Limb (tissue), 2 donors: Measurements from ENCODE around the gene CARD6.
"Not testable (repeated sequence)": the region's sequence is repeated elsewhere in the genome, so short reads cannot be mapped to it uniquely, and the experiment has no call there.

Experiments
- DNase-seq, 2 donors: peaks; one replicate each; pipeline ENCODE4 v3.0.0-alpha.2; 2016; ENCODE audit errors: extremely low spot score in 2 of 2

Gene CARD6

DNA sequence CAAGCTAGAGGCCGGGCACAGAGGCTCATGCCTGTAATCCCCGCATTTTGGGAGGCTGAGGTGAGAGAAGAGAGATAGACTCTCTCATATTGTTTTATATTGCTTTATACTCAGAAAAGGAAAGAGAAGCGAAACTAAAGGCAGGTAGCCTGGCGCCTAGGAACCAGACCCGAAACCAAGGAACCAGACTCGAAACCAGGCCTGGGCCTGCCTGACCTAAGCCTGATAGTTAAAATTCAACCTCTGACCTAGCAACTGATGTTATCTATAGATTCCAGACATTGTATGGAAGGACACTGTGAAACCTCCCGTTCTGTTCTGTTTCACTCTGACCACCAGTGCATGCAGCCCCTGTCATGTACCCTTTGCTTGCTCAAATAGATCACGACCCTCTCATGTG, 31.1 kb downstream of the CARD6 start:
- not testable (repeated sequence) for DNase-seq

DNA sequence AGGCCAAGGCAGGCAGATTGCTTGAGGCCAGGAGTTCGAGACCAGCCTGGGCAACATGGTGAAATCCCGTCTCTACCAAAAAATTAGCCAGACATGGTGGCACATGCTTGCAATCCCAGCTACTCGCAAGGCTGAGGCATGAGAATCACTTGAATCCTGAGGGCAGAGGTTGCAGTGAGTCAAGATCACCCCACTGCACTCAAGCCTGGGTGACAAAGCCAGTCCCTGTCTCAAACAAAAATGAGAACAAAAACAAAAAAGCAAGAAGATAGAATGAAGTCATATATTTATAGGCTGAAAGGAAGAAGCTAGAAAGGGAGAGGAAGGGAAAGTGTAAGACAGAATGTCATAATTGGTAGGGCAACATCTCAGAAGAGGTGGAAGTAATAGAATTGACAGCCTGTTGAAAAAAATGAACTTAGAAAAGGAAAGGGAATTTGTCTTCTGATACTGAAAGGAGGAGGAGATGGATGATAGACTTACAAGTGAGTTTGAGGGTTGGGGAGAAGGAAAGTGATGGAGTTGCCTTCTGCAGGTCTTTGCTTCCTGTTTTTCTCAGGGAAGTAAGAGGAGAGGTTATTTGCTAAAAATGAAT, 32.2 kb downstream of the CARD6 start:
- no peak for DNase-seq

GRCh38 chr5:40875958-40876357, 34.8 kb downstream of the CARD6 start:
- no peak for DNase-seq

- no peak for DNase-seq
Observed at GRCh38 chr5:40877371-40877988, 36.3 kb downstream of the CARD6 start.

DNA sequence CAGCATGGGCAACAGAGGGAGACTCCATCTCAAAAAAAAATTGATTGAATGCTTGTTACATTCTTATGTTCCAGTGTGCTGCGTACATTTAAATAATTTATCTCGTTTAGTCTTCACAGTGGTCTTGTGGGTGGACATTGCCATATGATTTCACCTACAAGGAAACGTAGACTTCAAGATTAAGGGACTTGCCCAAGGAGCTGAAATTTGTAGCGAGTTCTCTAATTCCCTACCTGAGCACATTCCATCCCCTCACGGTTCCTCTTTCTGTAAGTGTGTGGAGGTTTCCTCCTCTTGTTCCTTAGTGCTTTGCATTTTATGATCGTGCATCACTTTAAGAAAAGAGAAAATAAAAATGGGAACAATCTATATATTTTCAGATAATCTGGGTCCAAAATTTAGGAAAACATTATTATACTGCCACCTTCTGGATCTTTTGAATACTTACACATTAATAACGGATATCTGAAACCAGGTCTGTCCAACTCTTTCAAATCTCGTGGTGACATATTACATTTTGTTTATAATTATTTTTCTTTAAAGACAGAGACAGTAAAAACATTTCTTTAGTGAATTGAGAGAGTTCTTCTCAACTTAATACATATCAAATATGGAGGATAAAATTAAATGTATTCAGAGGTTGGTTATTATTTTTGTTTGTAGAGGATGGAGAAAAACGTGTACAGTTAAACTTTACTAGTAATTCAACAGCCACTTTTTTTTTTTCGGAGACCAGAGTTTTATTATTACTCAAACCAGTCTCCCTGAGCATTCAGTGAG, 38.2 kb downstream of the CARD6 start:
- DNase-seq = peak in 1 of 2 donors; percentile 61

- no peak for DNase-seq
Observed at GRCh38 chr5:40882291-40882690, 41.1 kb downstream of the CARD6 start.

DNA sequence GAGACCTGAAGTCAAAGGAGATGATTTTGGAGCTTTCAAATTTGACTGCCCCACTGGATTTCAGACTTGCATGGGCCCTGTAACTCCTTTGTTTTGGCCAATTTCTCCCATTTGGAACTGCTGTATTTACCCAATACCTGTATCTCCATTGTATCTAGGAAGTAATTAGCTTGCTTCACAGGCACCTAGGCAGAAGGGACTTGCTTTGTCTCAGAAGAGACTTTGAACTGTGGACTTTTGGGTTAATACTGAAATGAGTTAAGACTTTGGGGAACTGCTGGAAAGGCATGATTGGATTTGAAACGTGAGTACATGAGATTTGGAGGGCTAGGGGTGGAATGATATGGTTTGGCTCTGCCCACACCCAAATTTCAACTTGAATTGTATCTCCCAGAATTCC, 41.9 kb downstream of the CARD6 start:
- DNase-seq = not testable (repeated sequence)

- DNase-seq = not testable (repeated sequence)
Observed at GRCh38 chr5:40895440-40896425, 54.6 kb downstream of the CARD6 start.

DNA sequence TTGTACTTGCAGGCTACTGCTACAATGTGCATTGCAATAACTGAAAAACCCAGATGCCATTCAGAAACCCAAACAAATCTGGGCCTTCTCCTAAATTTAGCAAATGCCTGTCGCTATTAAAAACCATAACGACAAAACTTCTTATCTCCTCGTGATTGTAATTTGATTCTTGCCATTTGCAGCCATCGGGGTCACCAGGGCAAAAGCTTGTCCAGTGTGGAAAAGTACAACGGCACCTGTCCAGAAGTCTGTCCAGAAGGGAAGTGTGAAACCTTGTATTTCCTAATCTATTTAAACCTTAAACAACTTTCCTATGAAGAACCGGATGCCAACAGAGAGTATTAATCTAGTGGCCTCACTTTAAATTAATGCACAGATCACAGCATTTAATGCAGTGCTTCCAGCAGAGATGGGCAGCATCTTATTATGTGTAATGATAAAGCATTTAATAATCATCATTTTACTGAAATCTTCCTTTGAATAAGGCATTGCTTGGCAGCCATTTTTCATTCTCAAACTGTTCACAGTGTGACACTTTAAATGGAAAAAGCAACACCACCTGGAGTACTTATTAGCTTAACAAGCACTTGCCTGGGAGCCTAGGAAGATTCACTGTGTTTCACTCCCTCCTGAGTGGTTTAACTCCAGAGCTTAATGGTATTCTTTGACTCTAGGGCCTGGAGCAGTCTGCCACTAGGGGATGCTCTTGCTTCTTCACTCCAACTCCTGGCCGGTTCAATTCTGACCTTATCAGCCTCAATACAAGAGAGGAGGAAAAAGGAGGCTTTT, 63.2 kb downstream of the CARD6 start:
- peak; percentile 59 to 60 for DNase-seq

GRCh38 chr5:40904994-40905306, 63.8 kb downstream of the CARD6 start:
- no peak for DNase-seq

DNA sequence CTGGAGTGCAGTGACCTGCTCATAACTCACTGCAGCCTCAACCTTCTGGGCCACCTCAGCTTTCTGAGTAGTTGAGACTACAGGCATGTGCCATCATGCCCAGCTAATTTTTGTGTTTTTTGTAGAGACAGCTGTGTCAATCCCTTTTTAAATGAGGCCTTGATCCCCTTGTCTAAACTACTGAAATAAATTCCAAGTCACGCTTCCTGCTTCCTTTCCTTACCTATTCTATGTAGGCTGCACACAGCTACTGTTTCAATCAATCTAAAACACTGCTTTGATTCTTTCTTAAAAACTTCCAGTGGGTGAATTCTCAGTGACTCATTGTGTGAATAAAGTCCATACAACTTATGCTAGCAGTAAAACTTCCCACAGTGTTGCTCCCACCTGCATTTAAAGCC, 65.2 kb downstream of the CARD6 start:
- no peak for DNase-seq

DNA sequence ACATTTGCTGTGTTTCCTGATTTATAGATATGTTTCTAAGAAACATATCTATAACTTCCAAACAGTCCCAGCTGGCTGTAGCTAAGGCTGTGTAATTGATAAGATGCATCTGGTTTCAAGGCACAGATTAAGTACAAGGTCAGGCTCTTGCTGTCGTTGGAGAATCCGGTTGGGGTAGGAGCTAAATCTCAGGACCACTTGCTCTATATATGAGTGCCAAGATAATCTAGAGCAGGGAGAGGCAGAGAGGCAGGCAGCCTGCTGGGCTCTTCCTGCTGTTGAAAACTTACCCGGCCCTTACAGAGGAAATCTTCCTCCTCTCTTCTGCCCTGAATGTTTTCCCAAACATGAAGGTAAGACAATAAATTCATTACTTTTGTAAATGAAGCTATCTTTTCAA, 68.1 kb downstream of the CARD6 start, which contains the start of gene C7:
Gene C7, plus strand, starts transcription at position 234 of the 400 bp plus-strand sequence. Its CDS starts 114 bp downstream, at position 348.
- peak in 1 of 2 donors; percentile 31 for DNase-seq

DNA sequence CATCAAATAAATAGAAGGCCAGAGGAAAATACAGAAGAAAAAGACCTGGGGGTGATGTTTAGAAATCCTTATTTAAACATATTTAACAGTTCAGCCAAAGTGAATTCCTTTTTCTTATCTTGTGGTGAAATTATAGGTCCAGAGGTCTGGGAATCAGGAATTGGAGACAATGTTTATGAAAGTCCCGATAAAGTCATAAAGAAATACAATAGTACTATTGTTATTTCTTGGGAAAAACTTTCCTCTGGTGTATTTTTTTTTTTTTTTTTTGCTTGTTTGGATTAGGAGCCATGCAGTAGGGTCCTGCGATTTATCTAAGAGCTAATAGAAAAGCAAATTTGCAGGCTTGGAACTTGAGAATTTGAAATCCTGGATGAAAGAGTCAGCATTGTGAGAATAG, 68.6 kb downstream of the CARD6 start:
- no peak for DNase-seq
